HCEC 1CT (cell line): ENCODE results near the gene CSNK2A1.
A peak's percentile ranks its signal among the peaks of the same experiment; 100 is the strongest.

Experiments used
- DNase-seq: peaks from one replicate; pipeline ENCODE4 v3.0.0-alpha.2; 2017

CSNK2A1 gene

DNA sequence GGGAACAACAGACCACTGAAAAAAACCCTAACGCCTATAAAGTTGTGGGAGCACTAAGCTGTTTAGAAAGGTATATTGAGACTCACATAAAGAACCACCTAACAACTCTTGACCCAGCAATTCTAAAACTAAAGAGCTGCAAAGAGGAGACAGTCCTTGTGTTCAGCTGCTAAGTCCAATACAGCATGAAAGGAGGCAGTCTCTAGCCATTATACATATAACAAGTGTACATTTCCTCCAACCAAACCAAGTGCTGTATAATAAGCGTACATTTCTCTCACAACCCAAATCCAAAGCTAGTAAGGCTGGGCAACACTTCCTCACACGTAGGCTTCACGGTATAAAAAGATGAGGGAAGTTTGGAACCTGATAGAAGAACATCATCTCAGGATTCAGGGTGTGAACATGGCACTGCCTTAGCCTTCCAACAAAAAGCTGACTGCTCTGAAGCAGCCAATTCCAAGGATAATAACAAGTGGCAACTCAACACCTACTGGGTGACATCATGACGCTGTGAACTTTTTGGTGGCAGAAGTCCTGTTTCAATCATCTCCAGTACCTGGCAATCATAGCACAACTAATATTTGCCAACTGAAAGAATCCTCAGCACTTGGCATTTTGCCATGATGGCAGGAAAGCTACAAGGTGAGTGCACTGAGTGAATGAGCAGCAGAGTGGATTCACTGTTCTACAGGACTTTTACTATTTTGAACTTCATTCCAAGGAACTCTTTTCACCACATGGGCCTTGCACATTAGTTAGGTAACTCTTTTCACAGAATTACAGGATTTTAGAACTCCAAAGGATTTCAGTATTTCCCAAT, 97.9 kb downstream of the CSNK2A1 start:
- DNase-seq: no peak

DNA sequence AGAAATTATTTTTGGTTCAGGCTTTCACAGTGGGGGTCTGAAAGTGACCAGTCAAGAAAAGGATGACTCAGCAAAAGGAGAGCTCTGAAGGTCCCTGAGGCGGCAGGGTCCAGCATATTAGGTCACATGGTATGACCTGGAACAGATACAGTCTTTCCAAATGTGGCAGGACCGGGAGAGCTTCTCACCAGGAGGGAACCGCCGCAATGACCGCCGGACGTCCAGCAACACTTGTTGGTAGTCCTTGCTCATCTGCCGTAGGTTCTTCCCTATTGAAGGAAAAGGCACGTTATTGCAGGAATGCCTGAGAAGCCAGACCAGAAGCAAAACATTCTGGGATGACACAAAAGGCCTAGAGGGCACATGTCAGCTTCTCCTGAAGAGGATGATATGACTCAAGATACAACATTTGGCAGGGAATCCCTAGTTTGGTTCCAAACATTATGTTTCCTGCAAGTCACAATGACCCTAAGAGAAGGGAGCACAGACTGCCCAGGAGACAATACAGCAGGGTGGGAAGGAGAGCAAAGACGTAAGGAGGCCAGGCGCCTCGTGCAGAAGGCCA, 98.6 kb downstream of the CSNK2A1 start:
- DNase-seq: no peak

DNA sequence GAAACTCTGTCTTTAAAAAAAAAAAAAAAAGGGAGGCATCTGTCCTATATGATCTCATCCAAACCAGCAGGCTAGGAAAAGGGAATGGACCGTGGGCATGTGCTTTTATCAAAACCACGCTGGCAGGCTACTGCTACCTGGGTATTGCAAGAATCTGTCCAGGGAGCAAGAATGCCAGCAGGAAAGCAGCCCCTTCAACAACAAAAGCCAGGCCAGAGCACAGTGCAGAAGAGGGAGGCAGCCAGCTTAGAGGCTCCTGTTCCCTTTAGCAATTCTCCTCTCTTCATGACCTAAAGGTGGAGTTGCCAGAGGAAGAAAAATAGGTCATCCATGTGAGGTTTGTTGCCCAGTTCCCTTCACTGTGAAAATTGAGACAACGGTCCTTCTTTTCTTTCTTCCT, 99.5 kb downstream of the CSNK2A1 start:
- DNase-seq: no peak

DNA sequence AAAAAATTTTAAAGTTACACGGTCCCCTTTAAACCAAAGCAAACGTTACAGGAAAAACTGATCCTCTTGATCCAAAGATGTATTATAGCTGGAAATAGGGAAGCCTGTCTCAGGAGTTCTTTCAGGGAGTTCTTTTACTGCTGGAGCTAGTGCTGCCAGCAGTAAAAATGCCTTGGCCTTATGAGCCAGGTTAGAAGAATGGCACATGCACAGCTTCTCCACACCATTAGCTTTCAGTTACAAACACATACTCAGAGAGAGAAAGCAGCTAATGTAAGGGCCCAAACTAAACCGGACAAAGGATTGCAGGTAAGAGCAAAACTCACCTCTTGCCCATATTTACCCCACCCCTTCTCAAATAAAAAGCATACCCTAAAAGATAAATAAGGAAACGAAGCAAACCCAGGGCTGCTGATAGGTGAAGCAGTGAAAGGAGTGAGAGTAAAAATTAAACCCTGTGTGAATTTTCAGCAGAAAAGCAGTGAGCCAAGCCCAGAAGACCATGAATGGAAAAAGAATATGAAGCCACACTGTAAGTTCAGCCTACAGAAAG, 100.3 kb downstream of the CSNK2A1 start:
- DNase-seq: no peak

DNA sequence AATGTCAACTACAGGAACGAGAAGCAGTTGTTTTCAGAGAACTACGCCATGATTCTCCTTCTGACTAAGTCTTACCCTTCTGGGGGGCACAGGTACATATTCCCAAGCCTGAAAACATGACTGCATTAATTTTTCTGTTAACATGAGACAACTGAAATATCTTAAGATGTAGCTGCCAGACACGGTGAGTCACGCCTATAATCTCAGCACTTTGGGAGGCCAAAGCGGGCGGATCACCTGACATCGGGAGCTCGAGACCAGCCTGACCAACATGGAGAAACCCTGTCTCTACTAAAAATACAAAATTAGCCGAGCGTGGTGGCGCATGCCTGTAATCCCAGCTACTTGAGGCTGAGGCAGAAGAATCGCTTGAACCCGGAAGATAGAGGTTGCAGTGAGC, 103.0 kb downstream of the CSNK2A1 start:
- DNase-seq: no peak

DNA sequence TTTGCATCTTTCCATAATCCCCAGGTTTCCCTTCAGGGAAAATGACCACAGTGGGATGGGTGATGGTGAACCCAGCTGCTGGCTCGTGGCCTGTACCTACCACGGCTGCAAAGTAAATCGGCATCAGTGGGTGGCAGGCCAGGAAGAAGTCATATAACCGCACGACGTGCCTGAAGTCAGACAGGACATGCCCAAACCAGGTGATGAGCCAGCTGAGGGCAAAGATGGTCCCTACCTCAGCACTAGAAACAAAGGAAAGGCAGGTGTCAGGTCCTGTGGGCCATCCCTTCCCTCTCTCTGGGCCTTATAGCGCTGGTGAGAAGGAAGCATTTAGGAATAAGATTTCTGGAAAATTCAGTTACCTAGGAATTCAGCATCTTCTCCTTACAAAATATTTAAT, 103.4 kb downstream of the CSNK2A1 start:
- DNase-seq: no peak

DNA sequence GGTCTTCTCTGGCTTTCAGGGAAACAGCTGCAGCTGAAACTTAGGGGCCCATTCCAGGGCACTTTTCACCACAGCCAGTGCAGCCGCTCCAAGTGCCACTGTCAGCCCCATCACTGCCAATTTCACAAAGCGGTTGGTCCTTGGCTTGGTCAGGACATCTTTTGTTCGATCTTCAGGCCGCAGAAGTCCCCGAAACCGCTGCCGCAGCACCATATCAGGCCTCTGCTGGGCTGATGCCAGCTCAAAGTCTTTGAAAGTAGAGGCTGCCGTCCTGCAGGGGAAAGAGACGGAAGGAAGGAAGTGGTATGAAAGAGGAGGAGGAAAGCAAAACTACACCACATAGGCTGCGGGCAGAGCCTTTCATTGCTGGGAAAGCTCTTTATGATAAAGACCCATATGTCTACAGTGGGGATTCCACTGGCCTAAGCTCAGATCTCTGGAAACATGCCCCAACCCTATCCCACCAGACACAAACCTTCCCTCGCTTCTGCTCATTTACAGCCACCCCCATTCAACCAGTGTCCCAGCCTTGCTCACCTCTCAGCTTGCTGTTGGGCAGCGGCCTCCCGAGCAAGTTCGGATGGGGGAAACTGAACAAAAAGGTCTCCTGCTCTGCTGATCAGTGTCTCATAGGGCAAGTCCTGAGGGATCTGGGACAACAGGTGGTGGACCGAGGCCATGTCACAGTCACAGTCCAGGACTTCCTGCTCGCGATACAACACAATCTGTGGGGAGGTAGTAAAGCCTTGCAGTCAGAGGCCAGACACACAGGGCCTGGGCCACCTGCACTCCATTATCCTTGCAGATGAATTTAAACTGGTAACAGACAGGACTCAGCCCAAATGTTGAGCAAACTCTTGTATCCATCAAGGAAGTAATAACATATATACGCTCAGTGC, 104.8 kb downstream of the CSNK2A1 start:
- DNase-seq: no peak

DNA sequence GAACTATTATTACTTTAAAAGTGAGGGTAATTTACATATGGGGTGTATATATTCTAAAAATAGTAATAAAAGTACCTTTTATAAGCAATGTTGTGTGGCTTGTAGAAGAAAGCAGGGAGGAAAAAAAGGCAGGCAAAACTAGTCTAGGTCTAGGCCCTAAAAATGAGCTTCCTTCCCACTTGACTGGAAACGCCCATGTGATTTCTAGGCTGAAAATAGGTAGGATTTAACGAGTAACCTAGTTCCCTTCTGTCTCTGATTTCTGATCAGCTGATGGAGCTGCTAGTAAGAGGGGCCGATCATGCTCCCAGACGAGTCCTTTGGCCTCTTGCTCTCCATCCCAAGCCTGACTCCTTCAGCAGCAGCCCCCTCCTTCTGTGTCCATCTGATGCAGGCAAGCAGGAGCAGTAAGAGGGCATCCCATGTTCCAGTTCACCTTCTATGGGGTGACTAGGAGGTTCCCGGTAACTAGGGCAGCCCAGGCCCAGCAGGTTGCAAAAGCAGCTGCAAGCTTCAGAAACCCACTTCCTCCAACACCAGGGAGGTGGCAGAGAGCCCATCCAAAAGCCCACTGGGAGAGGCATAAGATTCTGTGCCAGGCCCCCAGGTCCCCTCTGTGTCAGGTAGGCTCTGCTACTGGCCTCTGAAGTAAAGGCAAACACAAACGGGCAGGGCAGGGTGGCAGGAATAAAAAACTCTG, 105.7 kb downstream of the CSNK2A1 start:
- DNase-seq: no peak

DNA sequence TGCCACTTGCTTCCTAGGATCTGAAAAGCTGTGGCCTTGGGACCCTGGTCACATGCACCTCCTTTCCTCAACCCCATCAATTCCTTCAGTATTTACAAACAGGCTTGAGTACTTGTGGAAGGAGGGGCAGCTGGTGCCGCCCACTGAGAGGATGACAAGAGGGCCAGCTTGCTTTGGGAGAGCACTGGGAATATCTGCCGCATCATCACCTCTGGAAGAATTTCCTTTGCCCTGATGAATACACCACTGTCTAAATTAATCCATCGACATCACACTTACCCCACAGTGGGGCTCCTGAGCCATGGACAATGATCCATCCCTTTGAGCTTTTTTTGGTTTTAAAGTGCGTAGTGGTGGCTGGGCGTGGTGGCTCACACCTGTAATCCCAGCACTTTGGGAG, 107.1 kb downstream of the CSNK2A1 start:
- DNase-seq: no peak

DNA sequence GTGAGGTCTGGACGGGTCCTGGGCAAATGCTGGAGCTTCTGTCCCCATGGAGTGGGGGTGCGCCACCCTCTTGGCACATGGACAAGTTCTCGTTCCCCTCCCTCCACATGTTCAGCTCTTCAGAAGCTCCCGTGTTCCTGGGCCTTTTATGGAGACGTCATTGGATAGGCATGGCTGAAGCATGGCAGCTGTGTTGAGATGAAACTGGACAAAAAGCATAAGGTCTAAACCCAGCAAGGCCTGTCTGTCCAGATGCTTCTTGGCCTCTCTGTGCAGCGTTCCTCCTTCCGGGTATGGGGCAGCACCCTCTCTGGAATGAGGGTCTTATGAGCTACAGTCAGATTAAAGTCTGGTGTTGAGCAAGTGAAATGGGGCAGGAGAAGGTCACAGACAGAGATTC, 108.0 kb downstream of the CSNK2A1 start:
- no peak for DNase-seq

DNA sequence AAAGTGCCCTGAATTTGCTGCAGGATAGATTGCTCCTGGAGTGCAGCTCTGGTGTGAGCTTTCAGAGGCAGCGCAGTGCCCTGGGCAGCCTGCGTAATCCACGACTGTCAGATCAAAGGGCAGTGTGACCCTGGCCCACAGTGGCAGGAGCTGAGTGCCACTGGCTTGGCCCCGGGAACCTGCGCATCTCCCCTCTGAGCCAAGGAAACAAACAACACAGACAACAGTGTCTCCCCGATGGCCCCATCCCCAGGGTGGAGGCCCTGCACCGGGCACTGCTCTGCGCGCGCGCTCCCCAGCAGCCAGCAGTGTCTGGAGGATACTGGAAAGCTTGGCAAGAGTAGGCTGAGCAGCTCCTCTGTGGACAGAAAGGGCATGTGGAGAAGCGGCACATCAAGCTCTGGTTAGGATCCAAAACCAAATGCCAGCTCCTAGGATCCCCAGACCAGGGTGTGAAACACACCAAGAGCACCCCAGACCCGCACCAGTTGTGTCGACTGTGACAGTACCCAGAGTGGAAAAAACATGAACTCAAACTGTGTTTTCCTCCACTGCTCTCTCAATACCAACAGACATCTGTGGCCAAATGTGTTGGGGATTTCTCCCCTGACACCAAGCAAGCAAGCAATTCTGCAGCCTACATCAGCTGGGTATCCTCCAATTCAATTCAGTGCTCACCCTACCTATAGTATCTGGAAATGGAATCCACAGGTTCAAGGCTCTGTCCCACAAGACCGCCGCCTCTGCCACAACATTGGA, 108.8 kb downstream of the CSNK2A1 start:
- DNase-seq: no peak

DNA sequence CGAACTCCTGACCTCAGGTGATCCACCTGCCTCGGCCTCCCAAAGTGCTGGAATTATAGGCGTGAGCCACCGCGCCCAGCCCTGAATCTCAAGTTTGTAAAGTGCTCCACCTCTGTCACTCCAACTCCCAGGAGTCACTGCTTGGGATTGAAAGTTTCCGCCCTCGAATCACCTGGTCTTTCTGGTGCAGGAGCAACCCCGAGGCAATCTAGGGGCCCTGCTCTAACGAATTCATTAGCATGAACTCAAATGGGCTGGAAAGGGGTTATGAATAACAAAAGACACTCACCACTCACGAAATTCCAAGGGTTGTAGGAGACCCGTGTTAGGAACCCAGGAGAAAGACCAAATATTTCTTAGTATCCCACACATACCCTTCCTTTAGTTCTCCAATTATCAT, 109.4 kb downstream of the CSNK2A1 start:
- DNase-seq: no peak

DNA sequence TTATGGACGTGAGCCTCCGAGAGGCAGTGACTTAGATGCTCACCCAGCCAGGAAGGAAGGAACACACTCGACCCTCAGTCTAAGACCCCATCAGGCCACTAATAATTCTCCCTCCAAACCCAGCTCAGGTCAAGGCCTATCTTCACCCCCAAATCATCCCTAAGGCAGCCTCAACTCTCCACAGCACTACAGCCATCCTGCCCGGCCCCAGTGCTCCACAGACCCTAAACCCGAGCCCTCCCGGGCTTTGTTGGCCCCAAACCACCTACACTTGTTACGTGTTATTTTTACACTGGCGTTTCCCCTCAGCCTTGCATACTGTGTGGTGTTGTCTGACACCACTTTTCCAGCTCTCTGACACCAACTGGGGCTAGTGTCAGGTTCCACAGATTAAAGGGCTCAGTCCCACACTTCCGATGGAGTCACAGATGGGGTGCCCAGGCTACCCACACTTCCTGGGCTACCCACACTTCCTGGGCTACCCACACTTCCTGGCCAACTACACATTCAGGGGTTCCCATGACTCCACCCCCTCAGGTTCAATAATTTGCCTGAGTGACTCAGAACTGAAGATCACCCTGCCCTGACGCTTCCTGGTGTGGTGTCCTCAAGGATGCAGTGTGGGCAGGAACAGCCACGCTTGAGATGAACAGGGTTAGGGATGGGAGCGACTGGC, 110.2 kb downstream of the CSNK2A1 start:
- peak; percentile 8 for DNase-seq

DNA sequence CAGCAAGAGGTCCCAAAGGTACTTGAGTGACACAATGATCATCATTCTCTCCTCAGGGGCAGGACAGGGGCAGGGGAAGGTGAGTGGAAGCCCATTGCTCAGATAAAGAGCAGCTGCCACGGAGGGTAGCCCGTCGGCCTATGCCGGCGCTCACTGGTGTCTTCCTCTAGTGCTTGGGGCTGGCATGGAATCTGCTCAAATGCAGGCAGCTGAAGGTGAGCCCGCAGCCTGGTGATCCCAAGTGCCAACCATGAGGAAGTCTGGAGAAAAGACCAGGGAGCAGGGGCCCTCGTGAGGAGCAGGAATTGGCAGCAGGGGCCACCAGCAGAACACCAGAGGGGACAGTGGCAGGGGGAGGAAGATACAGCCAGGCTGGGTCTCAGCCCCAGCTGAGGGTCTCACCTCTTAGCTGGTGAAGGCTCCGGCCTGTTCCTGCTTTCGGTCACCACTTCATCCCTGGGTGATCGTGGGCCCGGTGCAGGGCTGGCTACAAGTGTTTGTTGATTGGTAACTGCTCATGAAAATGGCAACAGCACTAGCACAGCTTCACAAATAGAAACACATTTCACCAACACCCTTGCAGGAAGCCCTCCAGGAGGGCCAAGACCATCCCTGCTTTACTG, 110.8 kb downstream of the CSNK2A1 start:
- DNase-seq: no peak

DNA sequence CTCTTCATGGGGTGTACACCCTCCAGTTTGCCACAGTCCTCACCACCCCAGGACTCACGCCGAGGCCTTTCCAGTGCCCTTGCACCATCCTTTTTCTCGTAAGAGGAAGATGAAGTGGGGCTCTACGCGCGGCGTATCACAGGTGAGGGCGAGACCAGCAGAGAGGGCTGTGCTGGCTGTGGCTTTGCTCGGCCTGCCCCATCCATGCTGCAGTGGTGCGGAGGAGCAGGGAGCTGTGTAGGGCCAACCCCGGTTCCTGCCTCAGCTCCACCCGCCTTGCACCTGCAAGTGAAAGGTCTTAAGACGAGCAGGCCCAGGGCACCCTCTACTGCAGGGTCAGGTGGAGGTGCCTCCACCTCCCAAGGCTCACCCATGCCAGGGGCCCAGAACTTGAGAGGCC, 111.4 kb downstream of the CSNK2A1 start:
- DNase-seq: no peak

DNA sequence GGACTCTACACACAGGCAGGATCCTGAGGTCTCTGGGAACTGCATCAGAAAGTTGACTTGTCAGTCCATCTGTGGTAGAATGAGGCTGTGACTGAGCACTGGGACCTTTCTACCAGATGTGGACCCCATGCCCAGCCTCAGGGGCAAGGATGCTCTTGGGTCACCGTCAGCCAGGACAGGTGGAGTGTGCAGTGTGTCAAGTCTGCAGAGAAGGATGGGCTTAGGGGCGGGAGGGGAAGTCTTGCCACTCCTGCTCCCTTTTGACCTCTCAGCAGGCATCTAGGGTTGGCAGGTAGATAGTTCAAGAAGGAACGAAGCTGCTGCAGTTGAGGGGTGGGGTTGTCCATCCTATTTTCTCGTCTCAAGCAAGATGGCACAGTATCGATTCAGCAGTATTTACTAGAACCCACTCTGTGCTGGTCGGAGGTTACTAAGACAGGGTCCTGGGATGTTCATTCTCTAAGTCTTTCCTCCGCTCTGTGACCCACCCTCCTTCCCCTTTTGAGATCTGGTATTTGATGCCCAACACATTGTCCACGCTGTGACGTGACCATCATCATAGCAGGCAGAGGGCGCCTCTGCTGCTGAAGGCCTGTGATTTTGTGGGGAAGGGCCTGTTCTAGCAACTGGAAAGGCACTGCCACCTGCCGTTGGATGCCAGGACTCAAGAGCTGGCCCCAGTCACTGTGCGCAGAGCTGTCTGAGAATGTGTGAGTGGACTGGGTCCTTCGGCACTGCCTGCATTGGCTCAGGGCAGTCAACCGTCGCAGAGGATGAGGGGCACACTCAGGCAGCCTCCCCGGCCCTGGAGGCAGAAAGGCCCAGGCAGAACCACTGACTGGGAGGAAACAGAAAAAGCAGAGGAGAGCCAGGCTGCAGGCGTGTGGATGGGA, 112.3 kb downstream of the CSNK2A1 start:
- peak; percentile 70 for DNase-seq

DNA sequence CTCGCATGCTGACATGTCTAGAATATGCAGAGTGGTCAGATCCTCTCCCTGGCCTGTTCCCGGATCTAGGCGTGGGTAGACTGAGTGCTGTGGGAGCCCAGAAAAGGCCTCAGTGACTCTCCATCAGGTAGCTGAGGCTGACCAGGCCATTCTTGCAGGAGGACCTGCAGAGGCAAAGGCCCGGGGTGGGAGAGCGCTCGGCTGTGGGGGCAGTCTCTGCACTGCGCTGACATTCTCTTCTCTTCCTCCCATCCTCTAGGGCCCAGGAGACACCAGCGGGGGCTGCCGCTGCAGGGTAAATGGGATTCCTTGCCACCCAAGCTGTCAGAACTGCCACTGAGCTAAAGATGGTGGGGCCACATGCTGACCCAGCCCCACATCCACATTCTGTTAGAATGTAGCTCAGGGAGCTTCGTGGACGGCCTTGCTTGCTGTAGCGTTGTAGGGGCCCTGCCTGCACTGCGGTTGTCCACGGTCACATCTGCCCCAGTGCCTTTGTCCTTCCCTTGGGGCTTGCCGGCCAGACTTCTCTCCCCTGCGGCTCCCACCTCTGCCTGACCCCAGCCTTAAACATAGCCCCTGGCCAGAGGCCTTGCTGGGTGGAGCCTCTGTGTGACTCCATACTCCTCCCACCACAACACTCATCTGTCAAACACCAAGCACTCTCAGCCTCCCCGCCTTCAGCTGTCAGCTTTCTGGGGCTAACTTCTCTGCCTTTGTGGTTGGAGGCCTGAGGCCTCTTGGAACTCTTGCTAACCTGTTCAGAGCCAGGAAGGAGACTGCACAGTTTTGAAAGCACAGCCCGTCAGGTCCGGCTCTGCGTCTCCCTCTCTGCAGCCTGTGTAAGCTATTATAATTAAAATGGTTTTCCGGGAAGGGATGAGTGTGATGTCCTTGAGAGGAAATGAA, 113.2 kb downstream of the CSNK2A1 start:
- DNase-seq: no peak

DNA sequence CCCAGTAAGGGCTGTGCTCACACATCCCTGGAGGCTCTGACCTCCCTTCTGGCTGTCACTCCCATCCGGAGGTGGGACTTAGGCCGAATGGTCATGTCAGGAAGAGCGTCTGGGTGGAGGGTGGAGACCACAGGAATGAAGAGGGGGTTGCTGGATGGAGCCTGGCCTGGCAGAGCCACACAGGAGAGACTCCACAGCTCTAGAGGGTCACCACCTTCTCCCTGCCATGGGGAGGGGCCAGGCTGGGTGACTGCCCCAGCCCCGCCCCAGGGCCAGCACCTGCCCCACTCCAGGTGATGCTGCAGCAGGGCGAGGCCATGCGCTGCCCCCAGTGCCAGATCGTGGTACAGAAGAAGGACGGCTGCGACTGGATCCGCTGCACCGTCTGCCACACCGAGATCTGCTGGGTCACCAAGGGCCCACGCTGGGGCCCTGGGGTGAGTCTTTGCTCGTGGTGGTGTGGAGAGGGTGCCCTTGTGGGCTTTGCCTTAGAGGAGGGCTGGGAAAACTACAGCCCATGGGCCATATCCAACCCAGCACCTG, 114.9 kb downstream of the CSNK2A1 start:
- no peak for DNase-seq
